OCI-M2 (cell line): ENCODE results near the gene EPB41L4A.
"Not testable (repeated sequence)": the region's sequence is repeated elsewhere in the genome, so short reads cannot be mapped to it uniquely, and the experiment has no call there.

Source experiments
- DNase-seq: peaks from one replicate; lab custom pipeline; 2025; ENCODE audit not compliant: unreplicated experiment; lab: John Stamatoyannopoulos, UW

The EPB41L4A gene, protein sequence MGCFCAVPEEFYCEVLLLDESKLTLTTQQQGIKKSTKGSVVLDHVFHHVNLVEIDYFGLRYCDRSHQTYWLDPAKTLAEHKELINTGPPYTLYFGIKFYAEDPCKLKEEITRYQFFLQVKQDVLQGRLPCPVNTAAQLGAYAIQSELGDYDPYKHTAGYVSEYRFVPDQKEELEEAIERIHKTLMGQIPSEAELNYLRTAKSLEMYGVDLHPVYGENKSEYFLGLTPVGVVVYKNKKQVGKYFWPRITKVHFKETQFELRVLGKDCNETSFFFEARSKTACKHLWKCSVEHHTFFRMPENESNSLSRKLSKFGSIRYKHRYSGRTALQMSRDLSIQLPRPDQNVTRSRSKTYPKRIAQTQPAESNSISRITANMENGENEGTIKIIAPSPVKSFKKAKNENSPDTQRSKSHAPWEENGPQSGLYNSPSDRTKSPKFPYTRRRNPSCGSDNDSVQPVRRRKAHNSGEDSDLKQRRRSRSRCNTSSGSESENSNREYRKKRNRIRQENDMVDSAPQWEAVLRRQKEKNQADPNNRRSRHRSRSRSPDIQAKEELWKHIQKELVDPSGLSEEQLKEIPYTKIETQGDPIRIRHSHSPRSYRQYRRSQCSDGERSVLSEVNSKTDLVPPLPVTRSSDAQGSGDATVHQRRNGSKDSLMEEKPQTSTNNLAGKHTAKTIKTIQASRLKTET

DNA sequence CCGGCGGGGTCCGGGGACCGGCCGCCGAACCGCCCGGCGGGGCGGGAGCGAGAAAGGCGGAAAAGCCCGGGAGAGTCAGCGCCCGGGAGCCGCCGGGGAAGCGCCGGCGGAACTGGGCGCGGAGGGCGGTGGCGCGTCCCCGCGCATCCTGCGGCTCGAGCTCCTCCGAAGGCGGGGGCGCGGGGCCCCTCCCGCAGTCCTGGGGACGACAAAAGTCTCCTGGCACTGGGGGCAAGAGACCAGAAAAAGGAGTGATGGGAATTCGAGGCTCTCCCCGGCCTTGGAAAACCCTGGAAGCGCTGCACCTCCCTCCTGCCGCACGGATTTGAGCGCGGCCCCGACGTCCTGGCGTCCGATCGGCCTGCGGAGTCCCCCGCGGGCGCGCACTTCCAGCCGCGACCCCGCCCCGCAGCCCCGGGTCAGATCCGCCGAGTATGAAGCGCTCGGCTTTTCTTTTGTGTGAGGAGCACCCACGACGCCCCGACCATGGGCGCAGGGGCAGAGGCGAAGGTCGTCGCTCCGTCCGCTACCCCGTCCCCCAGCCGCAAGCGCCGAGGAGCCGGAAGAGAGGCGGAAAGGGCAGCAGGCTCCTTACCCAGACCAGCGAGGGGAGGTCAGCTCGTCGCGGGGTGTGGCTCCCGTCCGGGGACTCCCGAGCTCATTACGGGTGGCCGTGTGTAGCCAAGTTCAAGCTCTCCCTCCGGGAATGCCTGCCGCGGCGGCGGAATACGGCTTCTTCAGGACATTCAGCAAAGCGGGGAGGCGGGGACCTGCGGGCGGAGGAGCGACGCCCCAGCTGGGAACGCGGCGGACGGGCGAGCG is at the start of gene EPB41L4A:
EPB41L4A (minus strand) TSS at position 114 of the 822 bp plus-strand sequence. CDS start 238 bp downstream, outside the sequence.
- DNase-seq: no peak

DNA sequence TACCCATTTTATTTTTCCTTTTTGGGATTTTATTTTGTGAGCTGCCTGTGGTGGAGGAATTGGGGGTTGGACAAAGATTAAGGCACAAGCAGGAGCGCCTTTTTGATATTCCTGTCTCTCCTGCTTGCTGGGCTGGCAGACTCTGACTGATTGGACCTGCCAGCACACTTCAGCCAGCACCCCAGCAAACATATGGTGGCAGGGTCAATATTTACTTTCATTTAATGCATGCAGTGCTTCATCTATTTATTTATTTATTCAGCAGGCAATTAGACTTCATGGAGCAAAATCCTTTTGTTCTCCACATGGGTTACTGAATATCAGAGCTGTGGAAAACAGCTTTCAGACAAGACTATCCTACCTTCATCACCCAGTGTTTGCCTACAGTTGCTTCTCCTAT is 48.4 kb upstream of the EPB41L4A start:
- DNase-seq: no peak

DNA sequence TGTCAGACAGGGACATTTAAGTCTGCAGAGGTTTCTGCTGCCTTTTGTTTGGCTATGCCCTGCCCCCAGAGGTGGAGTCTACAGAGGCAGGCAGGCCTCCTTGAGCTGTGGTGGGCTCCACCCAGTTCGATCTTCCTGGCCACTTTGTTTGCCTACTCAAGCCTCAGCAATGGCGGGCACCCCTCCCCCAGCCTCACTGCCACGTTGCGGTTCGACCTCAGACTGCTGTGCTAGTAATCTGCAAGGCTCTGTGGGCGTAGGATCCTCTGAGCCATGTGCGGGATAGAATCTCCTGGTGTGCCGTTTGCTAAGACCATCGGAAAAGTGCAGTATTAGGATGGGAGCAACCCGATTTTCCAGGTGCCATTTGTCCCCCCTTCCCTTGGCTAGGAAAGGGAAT is 47.2 kb upstream of the EPB41L4A start:
- not testable (repeated sequence) for DNase-seq

DNA sequence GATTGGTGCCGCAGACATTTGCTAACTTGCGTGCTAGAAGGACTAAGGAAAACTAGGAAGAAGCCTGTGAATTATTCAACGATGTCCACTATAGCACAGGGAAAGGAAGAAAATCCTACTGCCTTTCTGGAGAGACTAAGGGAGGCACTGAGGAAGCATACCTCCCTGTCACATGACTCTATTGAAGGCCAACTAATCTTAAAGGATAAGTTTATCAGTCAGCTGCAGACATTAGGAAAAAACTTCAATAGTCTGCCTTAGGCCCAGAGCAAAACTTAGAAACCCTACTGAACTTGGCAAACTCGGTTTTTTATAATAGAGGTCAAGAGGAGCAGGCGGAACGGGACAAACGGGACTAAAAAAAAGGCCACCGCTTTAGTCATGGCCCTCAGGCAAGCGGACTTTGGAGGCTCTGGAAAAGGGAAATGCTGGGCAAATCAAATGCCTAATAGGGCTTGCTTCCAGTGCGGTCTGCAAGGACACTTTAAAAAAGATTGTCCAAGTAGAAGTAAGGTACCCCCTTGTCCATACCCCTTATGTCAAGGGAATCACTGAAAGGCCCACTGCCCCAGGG is 28.2 kb upstream of the EPB41L4A start:
- not testable (repeated sequence) for DNase-seq

DNA sequence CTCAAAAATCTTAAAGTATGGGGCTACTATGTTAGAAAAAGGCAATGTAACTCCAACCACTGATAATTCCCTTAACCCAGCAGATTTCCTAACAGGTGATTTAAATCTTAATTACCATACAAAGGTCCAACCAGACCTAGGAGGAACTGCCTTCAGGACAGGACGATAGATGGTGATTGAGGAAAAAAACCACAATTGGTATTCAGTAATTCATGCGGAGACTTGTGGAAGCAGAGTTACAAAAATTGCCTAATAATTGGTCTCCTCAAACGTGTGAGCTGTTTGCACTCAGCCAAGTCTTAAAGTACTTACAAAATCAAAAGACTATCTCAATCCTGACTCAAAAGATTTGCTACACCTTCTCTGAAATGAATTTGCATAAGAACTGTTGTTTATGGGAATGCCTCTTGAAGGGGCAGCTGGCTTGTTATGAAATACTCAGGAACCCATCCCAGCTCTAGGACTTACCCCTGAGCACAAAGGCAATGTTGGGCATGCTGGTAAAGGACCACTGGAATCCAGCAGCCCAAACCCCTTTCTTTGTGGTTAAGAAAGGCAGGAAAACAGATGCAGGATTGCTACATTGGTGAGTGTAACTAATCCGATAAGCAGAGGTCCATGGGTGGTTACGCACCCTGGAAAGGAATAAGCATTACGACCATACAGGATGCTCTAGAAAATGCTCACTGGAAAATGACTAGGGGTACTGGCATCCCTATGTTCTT is 26.7 kb upstream of the EPB41L4A start:
- DNase-seq: no peak

DNA sequence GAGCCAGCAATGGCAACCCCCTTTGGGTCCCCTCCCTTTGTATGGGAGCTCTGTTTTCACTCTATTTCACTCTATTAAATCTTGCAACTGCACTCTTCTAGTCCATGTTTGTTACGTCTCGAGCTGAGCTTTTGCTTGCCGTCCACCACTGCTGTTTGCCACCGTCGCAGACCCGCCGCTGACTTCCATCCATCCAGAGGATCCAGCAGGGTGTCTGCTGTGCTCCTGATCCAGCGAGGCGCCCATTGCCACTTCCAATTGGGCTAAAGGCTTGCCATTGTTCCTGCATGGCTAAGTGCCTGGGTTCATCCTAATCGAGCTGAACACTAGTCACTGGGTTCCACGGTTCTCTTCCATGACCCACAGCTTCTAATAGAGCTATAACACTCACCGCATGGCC is 24.9 kb upstream of the EPB41L4A start:
- DNase-seq: not testable (repeated sequence)

DNA sequence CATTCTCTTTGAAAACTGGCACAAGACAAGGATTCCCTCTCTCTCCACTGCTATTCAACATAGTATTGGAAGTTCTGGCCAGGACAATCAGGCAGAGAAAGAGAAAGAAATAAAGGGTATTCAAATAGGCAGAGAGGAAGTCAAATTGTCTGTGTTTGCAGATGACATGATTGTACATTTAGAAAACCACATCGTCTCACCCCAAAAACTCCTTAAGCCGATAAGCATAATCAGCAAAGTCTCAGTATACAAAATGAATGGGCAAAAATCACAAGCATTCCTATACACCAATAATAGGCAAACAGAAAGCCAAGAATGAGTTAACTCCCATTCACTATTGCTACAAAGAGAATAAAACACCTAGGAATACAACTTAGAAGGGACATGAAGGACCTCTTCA is 21.0 kb upstream of the EPB41L4A start:
- DNase-seq: no peak

DNA sequence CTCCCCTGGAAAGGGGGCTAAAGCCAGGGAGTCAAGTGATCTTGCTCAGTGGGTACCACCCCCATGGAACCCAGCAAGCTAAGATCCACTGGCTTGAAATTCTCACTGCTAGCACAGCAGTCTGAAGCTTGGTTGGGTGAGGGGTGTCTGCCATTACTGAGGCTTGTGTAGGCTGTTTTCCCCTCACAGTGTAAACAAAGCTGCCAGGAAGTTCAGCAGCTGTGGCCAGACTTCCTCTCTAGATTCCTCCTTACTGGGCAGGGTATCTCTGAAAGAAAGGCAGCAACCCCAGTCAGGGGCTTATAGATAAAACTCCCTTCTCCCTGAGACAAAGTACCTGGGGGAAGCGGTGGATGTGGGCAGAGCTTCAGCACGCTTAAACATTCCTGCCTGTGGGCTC is 17.1 kb upstream of the EPB41L4A start:
- no peak for DNase-seq

DNA sequence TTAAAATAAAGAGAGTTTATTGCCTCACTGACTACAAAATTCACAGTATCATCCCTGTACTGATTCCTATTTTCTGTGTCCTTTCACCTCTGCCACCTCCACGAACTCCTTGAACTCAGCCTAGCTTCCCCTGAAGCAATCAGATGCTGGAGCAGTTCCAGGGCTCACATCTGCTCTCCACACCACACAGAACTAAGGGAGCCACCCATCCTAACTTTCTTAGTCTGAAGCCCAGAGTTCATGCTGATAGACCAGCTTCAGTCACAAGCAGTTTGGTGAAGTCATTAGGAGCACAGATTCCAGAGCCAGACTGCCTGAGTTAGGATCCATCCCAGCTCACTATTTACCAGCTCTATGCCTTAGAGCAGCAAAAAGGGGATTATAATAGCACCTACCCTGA is 15.6 kb upstream of the EPB41L4A start:
- DNase-seq: no peak

DNA sequence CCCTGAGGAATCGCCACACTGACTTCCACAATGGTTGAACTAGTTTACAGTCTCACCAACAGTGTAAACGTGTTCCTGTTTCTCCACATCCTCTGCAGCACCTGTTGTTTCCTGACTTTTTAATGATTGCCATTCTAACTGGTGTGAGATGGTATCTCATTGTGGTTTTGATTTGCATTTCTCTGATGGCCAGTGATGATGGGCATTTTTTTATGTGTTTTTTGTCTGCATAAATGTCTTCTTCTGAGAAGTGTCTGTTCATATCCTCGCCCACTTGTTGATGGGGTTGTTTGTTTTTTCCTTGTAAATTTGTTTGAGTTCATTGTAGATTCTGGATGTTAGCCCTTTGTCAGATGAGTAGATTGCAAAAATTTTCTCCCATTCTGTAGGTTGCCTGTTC is 7.1 kb upstream of the EPB41L4A start:
- DNase-seq: not testable (repeated sequence)

DNA sequence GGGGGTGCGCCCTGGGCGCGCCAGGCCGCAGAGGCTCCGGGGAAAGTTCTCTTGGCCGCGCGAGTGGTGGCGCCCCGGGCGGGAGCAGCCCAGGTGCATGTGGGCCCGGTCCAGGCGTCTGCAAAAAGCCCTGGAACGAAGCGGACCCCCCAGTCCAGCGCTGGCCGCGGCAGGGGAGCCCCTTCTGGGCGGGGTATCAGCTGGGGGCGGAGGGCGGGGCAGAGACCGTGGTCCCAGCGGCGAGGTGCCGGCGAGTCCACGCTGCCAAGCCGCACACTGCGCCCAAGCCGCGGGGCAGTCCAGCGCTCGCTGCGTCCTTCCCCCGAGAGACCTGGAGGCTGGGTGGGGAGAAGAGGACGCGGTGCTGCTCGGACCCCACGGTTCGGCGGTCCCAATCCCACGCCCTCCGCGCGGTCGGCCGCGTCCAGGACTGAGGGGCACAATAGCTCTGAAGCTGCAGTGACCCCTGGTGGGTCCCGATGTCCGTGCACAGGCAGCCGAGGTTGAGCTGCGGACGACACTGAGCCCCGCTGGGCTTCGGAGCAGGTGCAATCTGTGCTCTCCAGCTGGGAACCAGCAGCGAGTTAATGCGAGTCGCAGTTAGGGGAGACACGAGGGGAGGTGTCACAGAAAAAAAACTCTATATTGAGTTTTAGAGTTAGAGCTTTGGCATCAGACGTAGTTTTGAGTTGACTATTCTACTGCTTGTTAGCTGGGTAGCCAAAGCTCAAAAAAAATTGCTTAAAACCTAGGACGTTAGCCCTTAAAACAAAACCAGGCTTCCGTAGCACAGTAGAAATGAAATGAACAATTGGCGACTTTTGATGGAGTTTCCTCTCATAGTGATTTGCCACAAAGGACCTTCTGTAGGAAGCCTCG is 1.1 kb upstream of the EPB41L4A start:
- DNase-seq: peak; percentile 18

DNA sequence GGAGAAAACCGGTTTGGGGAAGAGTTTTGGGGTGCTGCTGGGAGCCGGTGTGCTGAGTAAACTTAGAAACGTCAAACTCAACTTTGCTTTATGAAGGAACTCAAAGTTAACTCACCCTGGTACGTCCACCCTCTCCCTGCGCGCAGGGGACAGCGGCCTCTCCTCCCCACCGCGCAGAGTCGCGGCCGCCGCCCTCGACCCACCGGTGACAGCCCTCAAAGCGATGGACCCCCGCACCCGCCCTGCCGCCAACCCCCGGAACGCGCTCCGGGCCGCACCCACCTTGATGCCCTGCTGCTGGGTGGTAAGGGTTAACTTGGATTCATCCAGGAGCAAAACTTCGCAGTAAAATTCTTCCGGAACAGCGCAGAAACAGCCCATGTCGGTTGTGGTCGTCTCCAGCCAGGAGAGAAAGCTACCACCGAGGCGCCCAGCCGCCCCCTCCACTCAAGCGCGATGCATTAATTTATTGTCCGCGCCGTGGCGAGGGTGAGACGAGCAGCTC is 366 bp downstream of the EPB41L4A start:
- no peak for DNase-seq

DNA sequence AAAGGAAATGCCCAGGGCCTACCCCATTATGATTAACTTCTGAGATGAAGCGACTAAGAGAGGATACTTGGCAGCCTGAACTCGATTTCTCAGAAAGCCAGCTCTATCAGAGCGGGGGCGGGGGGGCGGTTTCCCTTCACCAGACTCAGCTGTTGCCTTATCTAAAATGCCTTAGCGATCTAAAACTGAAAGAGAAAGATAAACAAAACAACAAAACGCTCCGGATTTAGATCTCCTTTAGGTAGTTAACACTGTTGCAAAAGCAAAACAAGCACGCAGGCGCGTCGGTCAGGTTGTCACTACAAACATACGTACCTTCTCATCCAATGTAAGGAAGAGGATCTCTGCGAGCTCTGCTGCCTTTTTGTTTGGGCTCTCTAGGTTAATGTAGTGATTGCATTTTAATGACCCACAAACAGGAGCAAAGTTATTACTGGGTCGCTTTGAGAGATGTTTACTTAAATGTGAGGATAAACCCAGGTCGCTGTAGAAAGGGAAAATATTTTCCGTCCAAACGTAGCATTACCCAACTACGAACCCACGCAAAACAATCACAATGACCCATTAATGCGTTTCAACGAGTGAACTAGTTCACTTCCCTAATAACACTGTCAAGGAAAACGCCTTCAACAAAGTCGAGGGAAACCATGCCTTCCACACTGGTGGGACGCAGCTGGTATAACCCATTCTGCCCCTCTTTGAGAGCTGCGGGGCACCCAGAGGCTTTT is 982 bp downstream of the EPB41L4A start:
- DNase-seq: no peak

DNA sequence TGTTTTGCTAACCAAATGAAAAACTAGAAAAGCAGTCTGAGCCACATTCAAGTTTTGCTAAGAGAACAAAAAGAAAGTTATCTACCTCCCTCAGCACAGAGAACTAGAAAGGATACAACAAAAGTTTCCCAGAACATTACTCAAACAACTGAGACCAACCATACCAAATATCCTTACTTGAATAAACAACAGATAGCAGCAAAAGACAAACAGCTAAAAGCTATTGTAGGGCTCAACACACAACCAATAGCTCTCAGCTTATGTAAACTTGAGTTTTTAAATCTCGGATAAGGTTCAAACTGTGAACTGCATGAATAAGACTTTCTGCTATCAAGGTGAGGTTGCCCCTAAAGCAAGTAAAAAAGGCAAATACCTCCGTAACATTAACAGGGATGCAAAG is 3.5 kb downstream of the EPB41L4A start:
- no peak for DNase-seq

DNA sequence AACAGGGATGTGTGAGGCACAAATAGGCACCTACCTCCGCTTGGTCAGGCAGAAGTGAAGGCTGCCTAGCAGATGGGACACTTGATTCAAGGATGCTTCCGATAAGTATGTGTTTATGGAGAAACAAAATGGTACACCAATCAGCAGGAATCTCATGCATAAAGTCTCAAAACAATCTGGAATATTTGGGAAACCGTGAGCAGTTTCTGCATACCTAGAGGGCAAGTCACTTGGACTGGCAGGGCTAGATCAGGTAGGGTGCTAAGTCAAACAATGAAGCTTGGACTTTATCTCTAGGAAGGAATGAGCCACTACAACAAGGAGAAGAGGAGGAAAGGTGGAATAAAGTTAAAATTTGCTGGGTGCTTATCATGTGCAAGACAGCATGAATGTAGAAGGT is 5.5 kb downstream of the EPB41L4A start:
- no peak for DNase-seq

DNA sequence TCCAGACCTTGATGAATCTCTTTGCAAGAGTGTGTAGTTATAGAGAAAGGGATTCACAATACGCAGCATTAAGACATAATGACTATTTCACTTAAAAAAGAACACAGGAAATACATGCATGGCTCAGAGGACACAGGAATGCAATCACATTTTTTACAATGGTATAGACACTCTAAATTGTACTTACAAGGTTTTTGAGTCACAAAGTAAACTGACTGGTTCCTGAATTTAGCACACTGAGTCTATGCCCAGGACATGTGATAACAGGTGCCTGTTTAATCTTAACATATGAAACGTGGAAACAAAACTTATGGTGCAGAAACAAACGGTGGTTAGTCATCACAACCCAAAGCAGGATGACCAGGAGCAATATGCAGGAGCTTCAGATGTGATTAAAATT is 6.7 kb downstream of the EPB41L4A start:
- no peak for DNase-seq

DNA sequence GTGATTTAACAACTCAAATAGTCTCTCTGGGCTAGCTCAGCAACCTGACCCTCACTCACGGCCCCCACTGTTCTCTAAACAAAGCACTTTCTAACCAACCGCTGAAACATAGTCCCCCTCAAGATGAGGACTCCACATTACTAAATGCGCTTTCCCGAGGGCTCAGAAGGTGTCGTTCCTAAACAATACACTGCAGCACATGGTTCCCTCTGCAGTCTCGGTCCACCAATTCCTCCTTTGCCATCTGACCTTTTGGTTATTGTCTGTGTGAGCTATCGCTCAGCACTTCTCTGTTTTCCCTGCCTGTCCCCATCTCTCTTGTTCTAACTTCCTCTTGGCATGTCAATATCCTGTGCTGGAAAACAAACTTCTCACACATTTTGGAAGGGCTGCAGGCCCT is 7.2 kb downstream of the EPB41L4A start:
- DNase-seq: no peak

DNA sequence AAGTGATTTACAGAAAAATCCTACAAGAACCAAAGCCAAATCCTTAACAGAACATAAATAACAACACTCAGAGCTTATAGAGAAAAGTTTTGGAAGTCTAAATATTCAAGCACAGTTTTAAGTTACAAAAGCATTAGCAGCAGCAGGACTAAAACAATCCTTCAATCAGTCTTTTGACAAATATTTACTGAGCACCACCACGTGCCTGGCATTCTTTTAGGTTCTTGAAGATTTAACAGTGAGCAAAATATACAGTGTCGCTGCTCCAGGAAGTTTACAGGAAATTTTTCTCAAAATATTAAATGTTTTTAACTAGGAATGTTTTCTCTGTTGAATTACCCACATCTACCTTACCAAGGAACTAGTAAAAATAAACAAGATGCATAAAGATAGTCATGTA is 11.4 kb downstream of the EPB41L4A start:
- no peak for DNase-seq

DNA sequence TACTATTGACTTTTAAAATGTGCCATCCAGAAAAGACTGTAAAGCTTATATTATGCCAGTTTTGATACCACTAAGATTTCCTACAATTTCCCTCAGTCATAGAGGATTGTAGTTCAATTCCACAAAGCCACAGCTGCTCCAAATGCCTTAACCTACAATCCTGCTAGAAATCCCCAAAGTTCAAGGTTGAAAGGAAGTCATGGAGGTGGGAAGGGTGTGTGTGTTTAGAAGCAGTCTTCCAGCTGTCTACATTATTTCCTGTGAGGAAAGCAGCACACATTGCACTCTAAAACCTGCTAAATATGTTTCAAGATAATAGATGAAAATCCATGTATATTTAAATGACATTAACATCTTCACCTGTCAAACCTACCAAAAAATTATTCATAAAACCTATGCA is 11.8 kb downstream of the EPB41L4A start:
- no peak for DNase-seq
